ENCODE results near the gene LCAT. TPM values are rescaled to one million over a fixed set of nuclear protein-coding genes. Genes with fewer than 3 reads are reported as not detected.

Gene LCAT
- total RNA-seq, 4 donors from 2014 or later = 17.9 to 43.9 (median 26.8) TPM

DNA sequence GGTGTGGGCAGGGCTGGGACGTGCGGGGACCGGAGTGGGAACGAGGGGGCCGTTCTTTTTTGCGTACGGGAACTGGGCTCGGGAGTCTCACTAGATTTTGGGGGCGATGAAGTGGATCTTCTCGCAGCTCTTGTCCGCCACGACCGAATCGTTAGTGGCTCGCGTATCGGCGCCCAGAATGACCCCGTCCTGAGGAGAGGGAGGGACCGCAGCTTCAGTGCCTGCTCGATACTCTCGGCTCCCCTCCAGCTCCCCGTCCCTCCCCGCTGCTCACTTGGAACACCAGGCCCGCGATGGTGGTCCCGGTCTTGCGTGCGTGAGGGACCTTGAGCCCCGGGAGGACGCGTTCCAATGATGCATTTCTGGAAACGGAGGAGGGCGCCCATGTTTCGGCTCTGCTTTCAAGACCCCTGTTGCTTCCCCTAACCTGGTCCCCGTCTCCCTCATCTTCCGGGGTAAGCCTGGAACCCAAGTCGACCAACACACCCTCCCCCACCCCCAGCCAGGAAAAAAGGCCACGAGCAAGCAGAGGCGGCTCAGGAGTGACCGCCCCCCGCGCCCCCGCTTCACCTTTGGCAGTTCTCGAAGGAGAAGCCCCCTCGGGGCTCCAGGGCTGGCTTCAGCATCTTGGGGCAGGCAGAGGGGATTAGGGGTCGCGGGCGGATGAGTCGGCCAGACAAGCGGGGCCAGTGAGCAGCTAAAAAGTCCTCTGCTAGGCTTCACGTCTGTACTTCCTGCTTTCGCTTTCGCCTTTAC, 7.6 kb downstream of the LCAT start, which contains the start of gene PSMB10:
Gene PSMB10, minus strand, starts transcription at position 727 of the 756 bp plus-strand sequence. Its CDS starts 101 bp downstream, at position 626.
- H3K27me3 ChIP-seq = no peaks in the 10 kb centered on the region
- peaks cover 0 to 39% (median 5%) of the 10 kb centered on the region in 3 donors for H3K36me3 ChIP-seq
- 0 to 1% methylated on average over 23 to 54 of the region's 54 CpGs for WGBS, 2 donors
- peak within 1 kb of the TSS; percentile 74 to 98 (median 84) for H3K4me3 ChIP-seq
- TF ChIP-seq POLR2A (IDR thresholded peaks at IDR 0.05) = peak in 1 of 2 donors; percentile 32
- no peak for TF ChIP-seq CTCF (IDR thresholded peaks at IDR 0.05)
- peak in 1 of 2 donors; percentile 35 for TF ChIP-seq EP300 (IDR thresholded peaks at IDR 0.05)
- peak in 1 of 2 donors; percentile 27 for DNase-seq (ENCODE audit: low spot score in 2 of 2)
- no peaks in the 10 kb centered on the region for H3K9me3 ChIP-seq
- H3K4me1 ChIP-seq = peaks cover 0 to 41% (median 20%) of the 10 kb centered on the region in 4 donors
- peak within 1 kb of the TSS; percentile 60 to 95 (median 94) for H3K27ac ChIP-seq

DNA sequence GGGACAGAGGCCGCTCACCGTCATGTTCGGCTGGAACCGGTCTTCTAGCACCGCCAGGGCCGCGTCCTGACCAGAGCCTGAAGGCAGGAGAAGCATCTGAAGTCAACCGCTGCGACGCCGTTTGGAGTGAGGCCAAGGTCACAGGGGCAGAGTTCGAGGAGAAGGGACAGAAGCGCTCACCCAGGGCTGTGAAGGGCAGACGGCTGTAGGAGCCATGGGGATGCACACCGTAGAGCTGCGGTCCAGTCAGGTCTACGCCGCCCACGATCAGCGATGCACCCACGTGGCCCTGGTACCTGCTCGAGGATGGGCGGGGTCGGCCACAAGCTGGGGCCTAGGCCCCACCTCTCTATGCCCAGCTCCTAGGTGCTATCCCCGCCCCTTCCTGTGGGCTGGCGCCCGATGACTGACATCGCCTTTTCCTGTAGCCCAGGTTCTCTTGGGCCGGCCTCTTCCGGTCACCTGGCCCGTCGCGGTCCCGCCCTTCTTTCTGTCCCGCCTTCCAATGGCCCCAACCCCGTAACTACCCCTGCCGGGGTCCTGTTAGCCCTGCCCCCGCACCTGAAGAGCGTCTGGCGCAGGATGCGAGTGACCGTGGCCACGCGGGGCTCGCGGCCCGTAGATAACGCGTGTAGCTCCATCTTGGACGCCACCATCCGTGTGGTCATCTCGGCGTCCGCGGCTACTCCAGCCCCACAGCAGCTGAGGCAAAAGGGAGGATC, 8.4 kb downstream of the LCAT start:
- peaks cover 0 to 39% (median 5%) of the 10 kb centered on the region in 3 donors for H3K36me3 ChIP-seq
- peak; percentile 87 to 88 for DNase-seq (ENCODE audit: low spot score in 2 of 2)
- peak overlapping the region; percentile 60 to 95 (median 94) for H3K27ac ChIP-seq
- TF ChIP-seq EP300 (IDR thresholded peaks at IDR 0.05) (peak; percentile 58 to 92), CTCF (IDR thresholded peaks at IDR 0.05) (peak in 1 of 5 experiments; percentile 33), POLR2A (IDR thresholded peaks at IDR 0.05) (peak; percentile 48 to 75)
- H3K27me3 ChIP-seq = no peaks in the 10 kb centered on the region
- peak overlapping the region; percentile 74 to 98 (median 84) for H3K4me3 ChIP-seq
- 1 to 2% methylated on average over 43 to 53 of the region's 55 CpGs for WGBS, 2 donors
- H3K4me1 ChIP-seq = peaks cover 0 to 39% (median 20%) of the 10 kb centered on the region in 4 donors
- H3K9me3 ChIP-seq = no peaks in the 10 kb centered on the region

GRCh38 chr16:67935101-67935401, 8.9 kb downstream of the LCAT start:
- Histone ChIP-seq H3K4me3 (peak overlapping the region; percentile 74 to 98 (median 84)), H3K4me1 (peaks cover 0 to 36% (median 20%) of the 10 kb centered on the region in 4 donors), H3K27me3 (no peaks in the 10 kb centered on the region), H3K9me3 (no peaks in the 10 kb centered on the region), H3K27ac (peak overlapping the region; percentile 60 to 95 (median 94)), H3K36me3 (peaks cover 0 to 39% (median 5%) of the 10 kb centered on the region in 3 donors)
- DNase-seq (ENCODE audit: low spot score in 2 of 2) = no peak
- WGBS, 2 donors = 13 to 18% methylated on average over 13 of the region's 13 CpGs
- no peak for TF ChIP-seq EP300 (IDR thresholded peaks at IDR 0.05)
- no peak for TF ChIP-seq CTCF (IDR thresholded peaks at IDR 0.05)
- no peak for TF ChIP-seq POLR2A (IDR thresholded peaks at IDR 0.05)

DNA sequence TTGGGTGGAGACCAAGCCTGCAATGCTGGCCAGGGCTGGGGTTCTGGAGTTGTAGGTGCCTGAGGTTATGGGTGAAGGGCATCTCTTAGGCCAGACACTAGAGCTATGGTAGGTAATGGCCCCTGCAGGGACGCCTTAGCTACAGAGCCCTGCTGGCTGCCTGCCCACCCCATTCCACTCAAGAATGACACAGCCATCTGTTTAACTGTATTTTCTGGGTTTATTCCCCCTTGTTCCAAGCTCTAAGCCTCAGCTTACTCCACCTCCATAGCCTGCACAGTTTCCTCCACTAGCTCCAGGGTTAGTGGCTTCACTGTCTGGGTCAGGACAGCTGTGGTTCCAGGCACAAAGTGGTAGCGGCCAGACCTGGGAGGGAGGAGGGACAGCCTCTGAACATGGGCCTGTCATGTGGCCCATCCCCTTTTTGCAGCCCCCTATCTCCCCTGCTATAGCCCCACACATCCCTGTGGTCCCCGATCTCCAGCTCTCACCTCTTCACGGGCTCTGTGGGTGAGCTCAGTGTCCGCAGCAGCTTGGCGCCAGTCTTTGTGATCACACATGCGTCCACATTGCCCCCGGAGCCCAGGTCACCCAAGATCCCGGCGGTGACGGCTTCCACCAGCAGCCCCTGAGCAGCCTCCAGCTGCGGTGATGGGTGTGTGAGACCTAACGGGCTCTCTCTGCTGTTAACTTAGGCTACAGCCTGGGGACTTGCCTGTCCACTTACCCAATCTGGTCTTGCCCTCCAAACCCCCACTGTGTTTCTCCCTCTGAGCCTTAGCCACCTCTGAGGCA, 9.4 kb downstream of the LCAT start:
- H3K27me3 ChIP-seq = no peaks in the 10 kb centered on the region
- peak overlapping the region in 3 of 4 donors; percentile 93 to 95 (median 94) for H3K27ac ChIP-seq
- peak overlapping the region in 3 of 4 donors; percentile 74 to 90 (median 79) for H3K4me3 ChIP-seq
- no peak for TF ChIP-seq CTCF (IDR thresholded peaks at IDR 0.05)
- TF ChIP-seq EP300 (IDR thresholded peaks at IDR 0.05) = no peak
- TF ChIP-seq POLR2A (IDR thresholded peaks at IDR 0.05) = no peak
- no peaks in the 10 kb centered on the region for H3K9me3 ChIP-seq
- peaks cover 0 to 38% (median 5%) of the 10 kb centered on the region in 3 donors for H3K36me3 ChIP-seq
- no peak for DNase-seq (ENCODE audit: low spot score in 2 of 2)
- peaks cover 0 to 30% (median 20%) of the 10 kb centered on the region in 4 donors for H3K4me1 ChIP-seq
- 36 to 39% methylated on average over 12 to 13 of the region's 13 CpGs for WGBS, 2 donors

Measured in tibial nerve (tissue), 4 donors.